B cell (primary cell): ENCODE data around the gene C18orf63.

Experiments
- CTCF ChIP-seq: fragments of 200-600 bp; IDR thresholded peaks from one replicate; pipeline ENCODE4 v1.8.0; 2022; ENCODE audit warnings: antibody characterized with exemption, mild to moderate bottlenecking
- EZH2 ChIP-seq: IDR thresholded peaks from 2 replicates; pipeline ENCODE4 v1.6.1; 2012; ENCODE audit warnings: borderline replicate concordance, low read depth, mild to moderate bottlenecking, moderate library complexity, low read length; ENCODE audit not compliant: insufficient read depth, poor library complexity, severe bottlenecking

GRCh38 chr18:74337912-74338309, 22.3 kb downstream of the C18orf63 start:
- TF ChIP-seq EZH2 (no peak), CTCF (no peak)
